Measurements from ENCODE around the gene GLIPR1.
A peak's percentile ranks its signal among the peaks of the same experiment; 100 is the strongest.

GLIPR1 gene

GRCh38 chr12:75471902-75472890 lies 8.4 kb upstream of the GLIPR1 start:
- H3K9ac ChIP-seq: peak overlapping the region; percentile 63
- peaks cover 12% of the 10 kb centered on the region for H3K4me1 ChIP-seq
- H3K27me3 ChIP-seq: no peaks in the 10 kb centered on the region
- peak overlapping the region; percentile 57 for H3K4me2 ChIP-seq
- no peaks in the 10 kb centered on the region for H4K20me1 ChIP-seq
- H3K27ac ChIP-seq: peak overlapping the region; percentile 69
- H3K4me3 ChIP-seq: no peak overlapping the region
- H3K36me3 ChIP-seq: no peaks in the 10 kb centered on the region
- TF ChIP-seq Cebpa-rat (IDR thresholded peaks at IDR 0.05): no peak
- no peaks in the 10 kb centered on the region for H3K9me3 ChIP-seq

- Histone ChIP-seq H3K4me2 (no peak overlapping the region), H3K36me3 (no peaks in the 10 kb centered on the region), H3K27me3 (no peaks in the 10 kb centered on the region), H3K4me1 (peaks cover 19% of the 10 kb centered on the region), H3K27ac (no peak overlapping the region), H3K9ac (no peak overlapping the region), H3K9me3 (no peaks in the 10 kb centered on the region), H3K4me3 (no peak overlapping the region), H4K20me1 (no peaks in the 10 kb centered on the region)
- TF ChIP-seq Cebpa-rat (IDR thresholded peaks at IDR 0.05): no peak
Observed at GRCh38 chr12:75474116-75474515, 6.4 kb upstream of the GLIPR1 start.

GRCh38 chr12:75476071-75476470 lies 4.5 kb upstream of the GLIPR1 start:
- H3K4me1 ChIP-seq: peaks cover 29% of the 10 kb centered on the region
- no peaks in the 10 kb centered on the region for H3K27me3 ChIP-seq
- H3K9ac ChIP-seq: no peak overlapping the region
- TF ChIP-seq Cebpa-rat (IDR thresholded peaks at IDR 0.05): no peak
- H3K36me3 ChIP-seq: no peaks in the 10 kb centered on the region
- H4K20me1 ChIP-seq: no peaks in the 10 kb centered on the region
- no peak overlapping the region for H3K4me3 ChIP-seq
- no peak overlapping the region for H3K4me2 ChIP-seq
- H3K27ac ChIP-seq: no peak overlapping the region
- no peaks in the 10 kb centered on the region for H3K9me3 ChIP-seq

GRCh38 chr12:75477137-75477536 lies 3.4 kb upstream of the GLIPR1 start:
- TF ChIP-seq Cebpa-rat (IDR thresholded peaks at IDR 0.05): no peak
- Histone ChIP-seq H3K9me3 (no peaks in the 10 kb centered on the region), H3K4me2 (no peak overlapping the region), H3K27me3 (no peaks in the 10 kb centered on the region), H3K9ac (no peak overlapping the region), H3K4me1 (peaks cover 35% of the 10 kb centered on the region), H3K4me3 (no peak overlapping the region), H3K36me3 (no peaks in the 10 kb centered on the region), H4K20me1 (no peaks in the 10 kb centered on the region), H3K27ac (no peak overlapping the region)

GRCh38 chr12:75478116-75478794 lies 2.3 kb upstream of the GLIPR1 start:
- Histone ChIP-seq H3K4me1 (peaks cover 39% of the 10 kb centered on the region), H4K20me1 (no peaks in the 10 kb centered on the region), H3K9ac (no peak overlapping the region), H3K9me3 (no peaks in the 10 kb centered on the region), H3K4me3 (no peak overlapping the region), H3K27me3 (no peaks in the 10 kb centered on the region), H3K27ac (no peak overlapping the region), H3K36me3 (no peaks in the 10 kb centered on the region), H3K4me2 (no peak overlapping the region)
- no peak; the same call in 1 of the 2 replicates for TF ChIP-seq Cebpa-rat (IDR thresholded peaks at IDR 0.05)

- Histone ChIP-seq H3K36me3 (no peaks in the 10 kb centered on the region), H4K20me1 (no peaks in the 10 kb centered on the region), H3K27me3 (no peaks in the 10 kb centered on the region), H3K27ac (0 out of 2 replicates have a peak overlapping the region, but pooled peaks have one; percentile 12), H3K4me3 (no peak overlapping the region), H3K4me1 (peaks cover 41% of the 10 kb centered on the region), H3K4me2 (peak overlapping the region; percentile 66), H3K9ac (no peak overlapping the region), H3K9me3 (no peaks in the 10 kb centered on the region)
- TF ChIP-seq Cebpa-rat (IDR thresholded peaks at IDR 0.05): no peak
Observed at GRCh38 chr12:75479963-75480461, 543 bp upstream of the GLIPR1 start.

GRCh38 chr12:75481013-75481705 lies 604 bp downstream of the GLIPR1 start:
- no peaks in the 10 kb centered on the region for H4K20me1 ChIP-seq
- H3K9me3 ChIP-seq: no peaks in the 10 kb centered on the region
- no peaks in the 10 kb centered on the region for H3K36me3 ChIP-seq
- peak overlapping the region; percentile 12; the same call in 1 of the 2 replicates for H3K27ac ChIP-seq
- no peaks in the 10 kb centered on the region for H3K27me3 ChIP-seq
- peak overlapping the region; percentile 33; the same call in 1 of the 2 replicates for H3K9ac ChIP-seq
- H3K4me1 ChIP-seq: peaks cover 41% of the 10 kb centered on the region
- peak overlapping the region; percentile 66 for H3K4me2 ChIP-seq
- no peak for TF ChIP-seq Cebpa-rat (IDR thresholded peaks at IDR 0.05)
- peak overlapping the region; percentile 26; the same call in 1 of the 2 replicates for H3K4me3 ChIP-seq

- no peaks in the 10 kb centered on the region for H4K20me1 ChIP-seq
- no peak for TF ChIP-seq Cebpa-rat (IDR thresholded peaks at IDR 0.05)
- no peak overlapping the region for H3K9ac ChIP-seq
- H3K4me2 ChIP-seq: peak overlapping the region; percentile 66
- H3K36me3 ChIP-seq: no peaks in the 10 kb centered on the region
- no peaks in the 10 kb centered on the region for H3K9me3 ChIP-seq
- no peaks in the 10 kb centered on the region for H3K27me3 ChIP-seq
- H3K4me3 ChIP-seq: no peak overlapping the region
- no peak overlapping the region for H3K27ac ChIP-seq
- H3K4me1 ChIP-seq: peaks cover 41% of the 10 kb centered on the region
Observed at GRCh38 chr12:75481774-75482173, 1.2 kb downstream of the GLIPR1 start.

GRCh38 chr12:75482646-75483045 lies 2.1 kb downstream of the GLIPR1 start:
- Histone ChIP-seq H3K27ac (no peak overlapping the region), H3K9ac (no peak overlapping the region), H3K4me2 (peak overlapping the region; percentile 54), H3K4me3 (no peak overlapping the region), H3K27me3 (no peaks in the 10 kb centered on the region), H3K9me3 (no peaks in the 10 kb centered on the region), H3K4me1 (peaks cover 41% of the 10 kb centered on the region), H3K36me3 (no peaks in the 10 kb centered on the region), H4K20me1 (no peaks in the 10 kb centered on the region)
- TF ChIP-seq Cebpa-rat (IDR thresholded peaks at IDR 0.05): no peak

All from BLaER1 (cell line).